NCI-H128 (cell line): Measurements from ENCODE around the gene CALCA.
"Not testable (repeated sequence)": the region's sequence is repeated elsewhere in the genome, so short reads cannot be mapped to it uniquely, and the experiment has no call there.

ENCODE experiments used
- DNase-seq: peaks from one replicate; lab custom pipeline; 2025; ENCODE audit not compliant: unreplicated experiment; lab: John Stamatoyannopoulos, UW

Gene CALCA

GRCh38 chr11:14971865-14972580 lies at the start of gene CALCA:
Gene CALCA, minus strand, starts transcription at chr11:14972351. Its CDS starts 1,159 bp downstream, at chr11:14971192.
- no peak for DNase-seq

- no peak for DNase-seq
Measured at GRCh38 chr11:15016200-15016599, 44.0 kb upstream of the CALCA start.

GRCh38 chr11:15011776-15012345 lies 39.7 kb upstream of the CALCA start:
- no peak for DNase-seq

- no peak for DNase-seq
Measured at GRCh38 chr11:15010865-15011264, 38.7 kb upstream of the CALCA start.

- no peak for DNase-seq
Measured at GRCh38 chr11:15006139-15006759, 34.1 kb upstream of the CALCA start.

GRCh38 chr11:14988133-14988532 lies 16.0 kb upstream of the CALCA start:
- not testable (repeated sequence) for DNase-seq

- DNase-seq = no peak
Measured at GRCh38 chr11:14981507-14981906, 9.4 kb upstream of the CALCA start.

GRCh38 chr11:14980854-14981253 lies 8.7 kb upstream of the CALCA start:
- DNase-seq = no peak

- no peak for DNase-seq
Measured at GRCh38 chr11:14977101-14977880, 5.1 kb upstream of the CALCA start.

- DNase-seq = no peak
Measured at GRCh38 chr11:14975252-14975587, 3.1 kb upstream of the CALCA start.

GRCh38 chr11:14974515-14975251 lies 2.5 kb upstream of the CALCA start:
- no peak for DNase-seq

- no peak for DNase-seq
Measured at GRCh38 chr11:14973621-14974514, 1.7 kb upstream of the CALCA start.

- no peak for DNase-seq
Measured at GRCh38 chr11:14972581-14973495, 687 bp upstream of the CALCA start.

- no peak for DNase-seq
Measured at GRCh38 chr11:14969901-14970323, 2.2 kb downstream of the CALCA start.

GRCh38 chr11:14967581-14968243 lies 4.4 kb downstream of the CALCA start:
- DNase-seq = peak; percentile 13

GRCh38 chr11:14956111-14956510 lies 16.0 kb downstream of the CALCA start:
- no peak for DNase-seq

GRCh38 chr11:14954581-14954980 lies 17.6 kb downstream of the CALCA start:
- DNase-seq = no peak

GRCh38 chr11:14953904-14954303 lies 18.2 kb downstream of the CALCA start:
- DNase-seq = no peak
